ENCODE data around the gene LIN7B. TPM values are rescaled to one million over a fixed set of nuclear protein-coding genes. Genes with fewer than 3 reads are reported as not detected.
A peak's percentile ranks its signal among the peaks of the same experiment; 100 is the strongest.

The LIN7B gene
- total and polyA plus RNA-seq, 9 of the 15 experiments (the other 6 are each of a cell fraction or from before 2014, with no cell fraction given), result 0.89 to 15.7 (median 4.0) TPM

- TF ChIP-seq CC2D1A (IDR thresholded peaks at IDR 0.05), result no peak
- TF ChIP-seq EP400 (IDR thresholded peaks at IDR 0.05), result peak; percentile 96
- TF ChIP-seq TGIF2 (CRISPR knock-in tag; IDR thresholded peaks at IDR 0.05), result 0 out of 2 replicates have a peak, but pooled peaks have one; percentile 67
- no peak for TF ChIP-seq ZNF449 (CRISPR knock-in tag; IDR thresholded peaks at IDR 0.05)
- TF ChIP-seq ZNF830 (CRISPR knock-in tag; IDR thresholded peaks at IDR 0.05), result no peak
- TF ChIP-seq NR0B1 (IDR thresholded peaks at IDR 0.05; ENCODE audit: partially characterized antibody), result no peak
- peak; percentile 89; the same call in 1 of the 2 replicates for TF ChIP-seq E2F1 (CRISPR knock-in tag; IDR thresholded peaks at IDR 0.05)
- peak; percentile 97 for TF ChIP-seq ETV1 (tag; conservative IDR thresholded peaks at IDR 0.05; ENCODE audit: low read depth)
- TF ChIP-seq RFX1 (IDR thresholded peaks at IDR 0.05), result no peak
- peak; percentile 48; the same call in 1 of the 2 replicates for TF ChIP-seq PBX2 (CRISPR knock-in tag; IDR thresholded peaks at IDR 0.05; ENCODE audit: low read depth)
- peak; percentile 78 for TF ChIP-seq PBX2 (tag; conservative IDR thresholded peaks at IDR 0.05; ENCODE audit: low read depth)
- no peak for TF ChIP-seq PPARD (CRISPR knock-in tag; IDR thresholded peaks at IDR 0.05)
- no peak for TF ChIP-seq MED1 (CRISPR knock-in tag; IDR thresholded peaks at IDR 0.05; ENCODE audit: borderline replicate concordance)
- no peak for TF ChIP-seq DACH1 (IDR thresholded peaks at IDR 0.05; ENCODE audit: partially characterized antibody)
- peak in 1 of 2 experiments; percentile 66; a peak in 1 of 4 replicates for TF ChIP-seq UBTF (IDR thresholded peaks at IDR 0.05; ENCODE audit: borderline replicate concordance in 1 of 2, low read depth in 2 of 2, low read length in 2 of 2)
- no peak for TF ChIP-seq NFXL1 (CRISPR knock-in tag; IDR thresholded peaks at IDR 0.05)
- peak; percentile 50 for TF ChIP-seq ARID1B (IDR thresholded peaks at IDR 0.05)
- peak; percentile 90; the same call in 1 of the 2 replicates for TF ChIP-seq ERF (CRISPR knock-in tag; IDR thresholded peaks at IDR 0.05)
Measured at GRCh38 chr19:49118565-49119410, 4.6 kb downstream of the LIN7B start, which contains the start of gene C19orf73 (continued).
